K562 (cell line): ENCODE measurements around the gene HNRNPU.

ENCODE experiments used
- CTCF ChIP-seq, 3 experiments: IDR thresholded peaks in 2 of 3; conservative IDR thresholded peaks in 1 of 3; 2 replicates each; pipeline ENCODE4 v1.5.1; 2011 to 2012; ENCODE audit warnings: low read length in 3 of 3, mild to moderate bottlenecking in 3 of 3, control low read depth in 2 of 3, improper control_type of control experiment in 1 of 3, inconsistent platforms in 1 of 3, low read depth in 1 of 3, mixed read lengths in 1 of 3, moderate library complexity in 1 of 3; ENCODE audit not compliant: insufficient read depth in 2 of 3
- EP300 ChIP-seq: IDR thresholded peaks from 2 replicates; pipeline ENCODE4 v1.6.1; 2012; ENCODE audit warnings: low read length, improper control_type of control experiment
- HNRNPH1 ChIP-seq: fragments of 200-400 bp; formaldehyde crosslinking; optimal IDR thresholded peaks from 2 replicates; pipeline ENCODE3; 2017; ENCODE audit warnings: low read depth, mild to moderate bottlenecking, low read length, moderate library complexity
- KLF6 ChIP-seq: fragments of 250-450 bp; sonication (Bioruptor Pico); IDR thresholded peaks from 2 replicates; pipeline ENCODE4 v1.4.0; 2020; ENCODE audit warnings: mild to moderate bottlenecking, moderate library complexity, borderline replicate concordance
- PHF8 ChIP-seq: fragments of 200-600 bp; sonication (generic); IDR thresholded peaks from 2 replicates; pipeline ENCODE4 v1.6.1; 2012; ENCODE audit warnings: mixed run types, mild to moderate bottlenecking, inconsistent platforms, low read length, moderate library complexity, borderline replicate concordance
- PREB ChIP-seq: sonication (generic); formaldehyde crosslinking; IDR thresholded peaks from 2 replicates; pipeline ENCODE4 v1.8.1; 2023; ENCODE audit warnings: mild to moderate bottlenecking, missing genetic modification reagents
- RFX5 ChIP-seq: IDR thresholded peaks from 2 replicates; pipeline ENCODE4 v1.6.1; 2011; ENCODE audit warnings: low read depth, mild to moderate bottlenecking, improper control_type of control experiment, low read length
- SMARCE1 ChIP-seq: fragments of 450-650 bp; IDR thresholded peaks from 2 replicates; pipeline ENCODE4 v1.7.1; 2016; ENCODE audit warnings: mild to moderate bottlenecking
- USF2 ChIP-seq: sonication (generic); formaldehyde crosslinking; IDR thresholded peaks from 2 replicates; pipeline ENCODE4 v1.5.0; 2020; ENCODE audit warnings: missing genetic modification reagents

GRCh38 chr1:244836584-244836983, 27.8 kb downstream of the HNRNPU start:
- no peak for TF ChIP-seq SMARCE1
- no peak for TF ChIP-seq KLF6
- TF ChIP-seq CTCF (IDR thresholded peaks at IDR 0.05 in 2 of 3, conservative IDR thresholded peaks at IDR 0.05 in 1 of 3; ENCODE audit: insufficient read depth in 2 of 3, low read depth in 1 of 3, low read length in 3 of 3): no peak
- TF ChIP-seq USF2: no peak
- no peak for TF ChIP-seq PHF8
- no peak for TF ChIP-seq EP300
- no peak for TF ChIP-seq HNRNPH1
- no peak for TF ChIP-seq PREB (CRISPR knock-in tag)
- TF ChIP-seq RFX5: no peak
